PC-3 (cell line): ENCODE data around the gene MCF2L2.

ENCODE experiments used
- CTCF ChIP-seq: fragments of 300-600 bp; sonication (generic); conservative IDR thresholded peaks from 2 replicates; pipeline ENCODE4 v1.5.1; 2017; ENCODE audit warnings: antibody characterized with exemption, low read depth, mild to moderate bottlenecking, low read length
- EZH2 ChIP-seq: fragments of 300-600 bp; sonication (generic); IDR thresholded peaks from one replicate; pipeline ENCODE4 v1.6.1; 2017; ENCODE audit warnings: antibody characterized with exemption, mild to moderate bottlenecking, low read length; ENCODE audit not compliant: unreplicated experiment

GRCh38 chr3:183477801-183478456 is 49.5 kb upstream of the MCF2L2 start:
- TF ChIP-seq CTCF (no peak), EZH2 (no peak)
